Transverse colon (tissue), 4 donors: ENCODE data around the gene TCOF1.

ENCODE experiments used
- EP300 ChIP-seq: sonication (generic); formaldehyde crosslinking; IDR thresholded peaks from one replicate; pipeline ENCODE4 v1.6.1; 2017; ENCODE audit warnings: antibody characterized with exemption, low read depth
- POLR2A ChIP-seq: fragments of 450-650 bp; IDR thresholded peaks from one replicate; pipeline ENCODE4 v1.6.1; 2016; ENCODE audit warnings: antibody characterized with exemption, mild to moderate bottlenecking, moderate library complexity
- POLR2AphosphoS5 ChIP-seq, 3 donors: sonication (generic); formaldehyde crosslinking; IDR thresholded peaks; one replicate each; pipeline ENCODE4 v1.6.1; 2016; ENCODE audit warnings: antibody characterized with exemption in 3 of 3
- TF ChIP-seq, protein P1 (sequence below), 5 experiments: fragments of 200-600 bp in 3 of 5; fragments of 450-650 bp in 2 of 5; sonication (generic) in 3 of 5; IDR thresholded peaks; 1 replicate in 2 of 5; 2 replicates in 3 of 5; pipeline ENCODE4 v1.5.1; 2016 to 2017; ENCODE audit warnings: antibody characterized with exemption in 5 of 5, inconsistent platforms in 3 of 5, mild to moderate bottlenecking in 2 of 5, moderate library complexity in 1 of 5

DNA sequence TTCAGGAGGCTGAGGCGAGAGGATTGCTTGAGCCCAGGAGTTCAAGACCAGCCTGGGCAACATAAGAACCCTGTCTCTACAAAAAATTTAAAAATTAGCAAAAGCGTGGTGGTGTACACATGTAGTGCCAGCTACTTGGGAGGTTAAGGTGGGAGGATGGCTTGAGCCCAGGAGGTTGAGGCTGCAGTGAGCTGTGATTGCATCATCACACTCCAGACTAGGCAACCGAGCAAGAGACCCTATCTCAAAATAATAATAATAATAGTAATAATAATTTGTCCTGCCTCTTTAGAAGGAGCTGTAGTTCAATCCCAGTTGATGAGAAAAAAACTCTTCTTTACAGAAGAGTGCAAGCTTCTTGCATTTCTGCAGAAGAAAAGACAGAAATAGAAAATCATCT is 65.3 kb downstream of the TCOF1 start:
- no peak for TF ChIP-seq POLR2A
- TF ChIP-seq, protein P1, sequence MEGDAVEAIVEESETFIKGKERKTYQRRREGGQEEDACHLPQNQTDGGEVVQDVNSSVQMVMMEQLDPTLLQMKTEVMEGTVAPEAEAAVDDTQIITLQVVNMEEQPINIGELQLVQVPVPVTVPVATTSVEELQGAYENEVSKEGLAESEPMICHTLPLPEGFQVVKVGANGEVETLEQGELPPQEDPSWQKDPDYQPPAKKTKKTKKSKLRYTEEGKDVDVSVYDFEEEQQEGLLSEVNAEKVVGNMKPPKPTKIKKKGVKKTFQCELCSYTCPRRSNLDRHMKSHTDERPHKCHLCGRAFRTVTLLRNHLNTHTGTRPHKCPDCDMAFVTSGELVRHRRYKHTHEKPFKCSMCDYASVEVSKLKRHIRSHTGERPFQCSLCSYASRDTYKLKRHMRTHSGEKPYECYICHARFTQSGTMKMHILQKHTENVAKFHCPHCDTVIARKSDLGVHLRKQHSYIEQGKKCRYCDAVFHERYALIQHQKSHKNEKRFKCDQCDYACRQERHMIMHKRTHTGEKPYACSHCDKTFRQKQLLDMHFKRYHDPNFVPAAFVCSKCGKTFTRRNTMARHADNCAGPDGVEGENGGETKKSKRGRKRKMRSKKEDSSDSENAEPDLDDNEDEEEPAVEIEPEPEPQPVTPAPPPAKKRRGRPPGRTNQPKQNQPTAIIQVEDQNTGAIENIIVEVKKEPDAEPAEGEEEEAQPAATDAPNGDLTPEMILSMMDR (IDR thresholded peaks at IDR 0.05): no peak
- no peak for TF ChIP-seq EP300
- no peak for TF ChIP-seq POLR2AphosphoS5 (IDR thresholded peaks at IDR 0.05)
